ENCODE measurements around the gene HHIP.

HHIP gene

DNA sequence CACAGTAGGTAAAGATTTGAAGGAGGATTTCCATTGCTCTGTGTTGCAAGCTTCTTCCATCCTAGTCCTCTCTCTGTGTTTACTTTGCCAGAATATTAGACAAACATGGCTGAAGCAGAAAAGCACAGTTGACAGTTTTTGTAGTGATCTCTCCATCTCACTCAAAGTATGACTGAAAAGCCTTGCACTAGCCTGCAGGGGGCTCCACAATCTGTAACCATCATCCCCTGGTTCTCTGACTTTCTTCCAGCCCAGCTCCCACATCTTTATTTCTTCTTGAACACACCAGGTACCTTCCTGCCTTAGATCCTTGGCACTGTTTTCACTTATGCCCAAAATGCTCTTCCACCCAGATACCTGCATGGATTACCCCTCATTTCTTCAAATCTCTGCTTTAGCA, 34.1 kb upstream of the HHIP start:
- Histone ChIP-seq H3K4me1 (ENCODE audit: control insufficient read depth, low read length) (no peaks in the 10 kb centered on the region), H3K27ac (ENCODE audit: low read depth, low read length) (no peak overlapping the region), H3K79me2 (ENCODE audit: control insufficient read depth, low read length) (no peaks in the 10 kb centered on the region), H3F3A (ENCODE audit: control insufficient read depth, insufficient read depth) (no peaks in the 10 kb centered on the region), H3K4me3 (ENCODE audit: low read length) (no peak overlapping the region), H3K9me2 (replicated peaks; ENCODE audit: control insufficient read depth, low read length) (no peaks in the 10 kb centered on the region), H3K36me3 (ENCODE audit: control insufficient read depth, low read length) (no peaks in the 10 kb centered on the region), H4K20me1 (ENCODE audit: control insufficient read depth, insufficient read depth, low read depth, low read length) (no peaks in the 10 kb centered on the region), H3K27me3 (ENCODE audit: control insufficient read depth, low read length) (no peaks in the 10 kb centered on the region), H3K4me2 (ENCODE audit: low read length) (no peak overlapping the region), H3K9me3 (ENCODE audit: control insufficient read depth, insufficient read depth, low read length) (no peaks in the 10 kb centered on the region)
- TF ChIP-seq, protein P1, sequence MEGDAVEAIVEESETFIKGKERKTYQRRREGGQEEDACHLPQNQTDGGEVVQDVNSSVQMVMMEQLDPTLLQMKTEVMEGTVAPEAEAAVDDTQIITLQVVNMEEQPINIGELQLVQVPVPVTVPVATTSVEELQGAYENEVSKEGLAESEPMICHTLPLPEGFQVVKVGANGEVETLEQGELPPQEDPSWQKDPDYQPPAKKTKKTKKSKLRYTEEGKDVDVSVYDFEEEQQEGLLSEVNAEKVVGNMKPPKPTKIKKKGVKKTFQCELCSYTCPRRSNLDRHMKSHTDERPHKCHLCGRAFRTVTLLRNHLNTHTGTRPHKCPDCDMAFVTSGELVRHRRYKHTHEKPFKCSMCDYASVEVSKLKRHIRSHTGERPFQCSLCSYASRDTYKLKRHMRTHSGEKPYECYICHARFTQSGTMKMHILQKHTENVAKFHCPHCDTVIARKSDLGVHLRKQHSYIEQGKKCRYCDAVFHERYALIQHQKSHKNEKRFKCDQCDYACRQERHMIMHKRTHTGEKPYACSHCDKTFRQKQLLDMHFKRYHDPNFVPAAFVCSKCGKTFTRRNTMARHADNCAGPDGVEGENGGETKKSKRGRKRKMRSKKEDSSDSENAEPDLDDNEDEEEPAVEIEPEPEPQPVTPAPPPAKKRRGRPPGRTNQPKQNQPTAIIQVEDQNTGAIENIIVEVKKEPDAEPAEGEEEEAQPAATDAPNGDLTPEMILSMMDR (IDR thresholded peaks at IDR 0.05; ENCODE audit: low read depth, low read length, poor library complexity, severe bottlenecking) = peak; percentile 42
- no peak for TF ChIP-seq EZH2phosphoT487 (IDR thresholded peaks at IDR 0.05; ENCODE audit: borderline replicate concordance, low read length)

DNA sequence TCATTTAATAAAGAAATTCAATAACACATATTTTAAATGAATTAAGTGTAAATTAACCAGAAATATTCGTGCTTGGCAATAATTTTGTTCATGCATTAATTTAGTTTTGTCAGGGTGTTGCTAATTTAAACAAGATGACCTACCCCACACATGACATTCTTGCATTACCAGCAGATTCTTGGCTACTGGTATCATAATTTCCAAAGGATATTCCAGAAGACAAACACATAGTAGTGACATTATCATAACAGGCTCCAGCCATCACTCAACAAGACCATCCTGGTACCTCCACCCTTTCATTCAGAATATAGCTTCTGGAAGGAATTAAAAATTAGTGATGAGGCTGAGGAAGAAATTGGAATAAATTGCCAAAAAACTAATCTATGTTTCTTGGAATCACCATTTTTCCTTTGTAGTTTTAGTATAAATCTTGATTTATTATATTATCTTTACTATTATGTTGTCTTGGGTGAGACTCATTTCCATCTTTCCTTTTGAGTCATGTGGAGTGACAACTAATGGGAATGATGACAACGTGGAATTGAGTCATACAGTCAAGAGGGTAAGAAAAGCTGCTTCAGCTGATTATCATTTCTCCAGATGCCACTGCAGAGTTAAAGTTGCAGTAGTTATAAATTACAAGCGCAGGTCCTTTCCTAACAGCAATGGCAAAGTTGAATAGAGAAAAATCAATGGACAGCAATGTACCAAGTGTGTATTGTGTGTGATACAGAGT, 30.9 kb upstream of the HHIP start:
- no peaks in the 10 kb centered on the region for H3F3A ChIP-seq (ENCODE audit: control insufficient read depth, insufficient read depth)
- no peaks in the 10 kb centered on the region for H4K20me1 ChIP-seq (ENCODE audit: control insufficient read depth, insufficient read depth, low read depth, low read length)
- no peak overlapping the region for H3K4me2 ChIP-seq (ENCODE audit: low read length)
- no peaks in the 10 kb centered on the region for H3K4me1 ChIP-seq (ENCODE audit: control insufficient read depth, low read length)
- no peak overlapping the region for H3K4me3 ChIP-seq (ENCODE audit: low read length)
- no peak for TF ChIP-seq EZH2phosphoT487 (IDR thresholded peaks at IDR 0.05; ENCODE audit: borderline replicate concordance, low read length)
- no peak overlapping the region for H3K27ac ChIP-seq (ENCODE audit: low read depth, low read length)
- H3K27me3 ChIP-seq (ENCODE audit: control insufficient read depth, low read length) = no peaks in the 10 kb centered on the region
- H3K36me3 ChIP-seq (ENCODE audit: control insufficient read depth, low read length) = no peaks in the 10 kb centered on the region
- H3K9me2 ChIP-seq (replicated peaks; ENCODE audit: control insufficient read depth, low read length) = no peaks in the 10 kb centered on the region
- no peaks in the 10 kb centered on the region for H3K79me2 ChIP-seq (ENCODE audit: control insufficient read depth, low read length)
- no peaks in the 10 kb centered on the region for H3K9me3 ChIP-seq (ENCODE audit: control insufficient read depth, insufficient read depth, low read length)

DNA sequence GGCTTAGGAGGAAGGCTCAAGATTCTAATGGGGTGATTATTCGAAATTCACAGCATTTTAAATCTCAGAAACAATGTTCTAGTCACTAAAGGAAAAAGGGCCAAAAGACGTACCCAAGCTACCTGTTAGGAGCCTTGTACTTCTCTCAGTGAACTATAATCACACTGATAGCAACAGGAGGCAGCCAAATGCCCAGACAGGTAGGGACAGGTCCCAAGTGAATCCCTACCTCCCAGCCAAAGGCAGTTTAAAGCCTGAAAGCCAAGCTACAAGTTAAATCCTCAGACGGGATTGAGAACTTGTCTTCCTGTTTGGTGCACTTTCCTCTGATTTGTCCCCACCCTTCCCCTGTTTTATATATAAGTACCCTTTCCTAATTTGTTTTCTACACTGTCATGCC, 24.3 kb upstream of the HHIP start:
- H3K9me2 ChIP-seq (replicated peaks; ENCODE audit: control insufficient read depth, low read length) = no peaks in the 10 kb centered on the region
- no peaks in the 10 kb centered on the region for H3K4me1 ChIP-seq (ENCODE audit: control insufficient read depth, low read length)
- no peaks in the 10 kb centered on the region for H3K79me2 ChIP-seq (ENCODE audit: control insufficient read depth, low read length)
- H3K27me3 ChIP-seq (ENCODE audit: control insufficient read depth, low read length) = no peaks in the 10 kb centered on the region
- no peaks in the 10 kb centered on the region for H3K9me3 ChIP-seq (ENCODE audit: control insufficient read depth, insufficient read depth, low read length)
- H3F3A ChIP-seq (ENCODE audit: control insufficient read depth, insufficient read depth) = no peaks in the 10 kb centered on the region
- no peaks in the 10 kb centered on the region for H4K20me1 ChIP-seq (ENCODE audit: control insufficient read depth, insufficient read depth, low read depth, low read length)
- no peak overlapping the region for H3K27ac ChIP-seq (ENCODE audit: low read depth, low read length)
- TF ChIP-seq, protein P1 (IDR thresholded peaks at IDR 0.05; ENCODE audit: low read depth, low read length, poor library complexity, severe bottlenecking) = no peak
- TF ChIP-seq EZH2phosphoT487 (IDR thresholded peaks at IDR 0.05; ENCODE audit: borderline replicate concordance, low read length) = no peak
- no peak overlapping the region for H3K4me3 ChIP-seq (ENCODE audit: low read length)
- H3K36me3 ChIP-seq (ENCODE audit: control insufficient read depth, low read length) = no peaks in the 10 kb centered on the region
- no peak overlapping the region for H3K4me2 ChIP-seq (ENCODE audit: low read length)

DNA sequence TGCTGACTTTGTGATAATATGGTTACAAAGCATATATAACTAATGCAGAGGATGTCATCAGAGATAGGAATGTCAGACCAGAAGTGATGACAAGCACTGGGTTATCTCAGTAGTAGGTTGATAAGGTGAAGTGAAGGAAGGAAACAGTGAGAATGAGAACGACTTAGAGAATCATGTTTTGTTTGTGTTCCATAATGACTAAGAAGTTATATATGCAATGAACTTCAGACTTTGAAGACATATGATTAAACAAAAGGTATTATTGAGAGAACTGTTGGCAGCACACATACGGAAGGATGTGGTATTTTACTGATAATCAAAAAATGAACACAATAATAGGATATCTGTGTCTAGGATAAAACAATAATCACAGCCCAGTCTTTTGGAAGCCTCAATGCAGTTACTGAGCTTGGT, 18.3 kb upstream of the HHIP start:
- Histone ChIP-seq H3K4me1 (ENCODE audit: control insufficient read depth, low read length) (no peaks in the 10 kb centered on the region), H3K27ac (ENCODE audit: low read depth, low read length) (no peak overlapping the region), H3K4me3 (ENCODE audit: low read length) (no peak overlapping the region), H3K27me3 (ENCODE audit: control insufficient read depth, low read length) (no peaks in the 10 kb centered on the region), H4K20me1 (ENCODE audit: control insufficient read depth, insufficient read depth, low read depth, low read length) (no peaks in the 10 kb centered on the region), H3F3A (ENCODE audit: control insufficient read depth, insufficient read depth) (no peaks in the 10 kb centered on the region), H3K4me2 (ENCODE audit: low read length) (no peak overlapping the region), H3K9me2 (replicated peaks; ENCODE audit: control insufficient read depth, low read length) (no peaks in the 10 kb centered on the region), H3K79me2 (ENCODE audit: control insufficient read depth, low read length) (no peaks in the 10 kb centered on the region), H3K9me3 (ENCODE audit: control insufficient read depth, insufficient read depth, low read length) (no peaks in the 10 kb centered on the region), H3K36me3 (ENCODE audit: control insufficient read depth, low read length) (no peaks in the 10 kb centered on the region)
- TF ChIP-seq EZH2phosphoT487 (IDR thresholded peaks at IDR 0.05; ENCODE audit: borderline replicate concordance, low read length) = no peak
- TF ChIP-seq, protein P1 (IDR thresholded peaks at IDR 0.05; ENCODE audit: low read depth, low read length, poor library complexity, severe bottlenecking) = no peak

Data from DOHH2 (cell line).